ENCODE data around the gene RPA3.

DNA sequence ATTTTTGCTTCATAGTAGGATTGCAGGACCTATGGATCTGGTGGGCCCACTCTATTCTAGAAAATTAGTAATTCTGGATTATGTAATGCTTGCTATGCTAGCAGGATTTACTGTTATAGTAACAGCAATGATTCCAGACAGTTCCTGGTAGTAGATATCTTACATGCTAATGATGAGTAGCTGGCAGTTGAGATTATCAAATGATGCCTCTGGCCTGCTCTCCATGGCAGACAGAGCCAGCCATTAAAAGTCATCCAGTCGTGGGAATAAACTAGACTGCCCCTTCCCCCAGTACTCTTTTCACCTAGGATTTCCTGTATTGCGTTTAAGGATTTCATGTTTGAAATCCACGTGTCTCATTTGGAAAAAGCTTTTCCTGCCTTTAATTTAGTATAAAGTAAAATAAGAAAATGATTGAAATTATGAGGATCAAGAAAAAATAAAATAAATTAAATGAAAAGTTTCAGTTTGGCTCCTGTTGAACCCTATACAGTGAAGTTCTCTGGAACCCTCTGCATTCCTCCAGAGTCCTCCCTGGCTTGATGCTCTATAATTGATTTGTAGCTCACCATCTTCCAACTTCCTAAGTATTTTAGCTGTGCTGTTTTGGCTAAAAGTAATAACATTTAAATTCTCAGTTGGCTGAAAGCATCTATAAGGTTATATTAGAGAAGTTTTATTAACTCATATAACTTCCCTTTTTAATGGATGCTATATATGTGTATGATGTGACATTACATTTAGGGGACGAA is 63.3 kb downstream of the RPA3 start:
- TF ChIP-seq CTCF (IDR thresholded peaks at IDR 0.05): no peak
- TF ChIP-seq POLR2AphosphoS5 (IDR thresholded peaks at IDR 0.05): no peak
- TF ChIP-seq POLR2A (IDR thresholded peaks at IDR 0.05): no peak

All from upper lobe of left lung (tissue), 4 donors.